ENCODE results near the gene SPATA6L. TPM values are rescaled to one million over a fixed set of nuclear protein-coding genes. Genes with fewer than 3 reads are reported as not detected.

The SPATA6L gene
- total and polyA plus RNA-seq, 10 of the 15 experiments (the other 5 are each of a cell fraction or from before 2014, with no cell fraction given), result 0.37 to 1.6 (median 0.91) TPM

GRCh38 chr9:4549751-4550295 lies 116.5 kb downstream of the SPATA6L start:
- WGBS (ENCODE audit: insufficient coverage, insufficient replicate concordance, low lambda C conversion rate, missing lambda C conversion rate), result 83% methylated on average over 4 of the region's 4 CpGs
- Histone ChIP-seq H3K9ac (ENCODE audit: control insufficient read depth, insufficient read depth, low read length) (no peak overlapping the region), H3K27me3 (replicated peaks in 1 of 2; ENCODE audit: control insufficient read depth in 2 of 2, insufficient read depth in 2 of 2, low read length in 1 of 2) (no peaks in the 10 kb centered on the region), H3K79me2 (ENCODE audit: control insufficient read depth, insufficient read depth, low read length) (no peaks in the 10 kb centered on the region), H3K36me3 (ENCODE audit: control insufficient read depth in 2 of 2, insufficient read depth in 2 of 2, low read length in 1 of 2) (no peaks in the 10 kb centered on the region), H3K4me1 (ENCODE audit: control insufficient read depth, insufficient read depth, low read length) (no peaks in the 10 kb centered on the region), H3K4me2 (ENCODE audit: control insufficient read depth, insufficient read depth) (no peak overlapping the region), H2AFZ (ENCODE audit: control insufficient read depth, low read depth, low read length) (no peak overlapping the region), H3K27ac (ENCODE audit: control insufficient read depth, insufficient read depth) (no peak overlapping the region), H3K9me3 (replicated peaks; ENCODE audit: control insufficient read depth, insufficient read depth, low read length) (no peaks in the 10 kb centered on the region), H3K4me3 (no peak overlapping the region), H4K20me1 (ENCODE audit: control insufficient read depth, insufficient read depth) (no peaks in the 10 kb centered on the region)
- in situ Hi-C loops (cut with MboI), result loop anchor here (10.0 kb wide), 1 partner anchor 165 kb away; no protein-coding TSS in a partner anchor
- ChIA-PET RAD21 (ENCODE audit: unreplicated experiment) (interaction anchor here (1.0 to 4.5 kb wide), 7 partner anchors 85 to 235 kb away, joined by 3 to 28 read pairs (median 7); no protein-coding TSS in a partner anchor), SMC1A (ENCODE audit: uncharacterized antibody, unreplicated experiment) (interaction anchor here (0.7 to 6.2 kb wide), 21 partner anchors 9 to 235 kb away, joined by 3 to 63 read pairs (median 4); no protein-coding TSS in a partner anchor), CTCF (interaction anchor here (0.6 to 5.9 kb wide), 24 partner anchors 8 to 580 kb away, joined by 3 to 111 read pairs (median 5); partner anchors contain the start of gene SLC1A1), POLR2A (interaction anchor here (0.6 kb wide), 1 partner anchor 231 kb away, joined by 3 read pairs; no protein-coding TSS in a partner anchor)
- intact Hi-C loops (cut with micrococcal nuclease; ENCODE audit: unreplicated experiment), result loop anchor here (5.0 kb wide), 1 partner anchor 58 kb away; the partner anchor contains the start of gene SLC1A1
- FAIRE-seq (no peak), DNase-seq (ENCODE audit: low read depth, low spot score) (no peak), ATAC-seq (no peak; the same call in 2 of the 3 replicates)
- no TSS peak for BruUV-seq (replicated peaks)
- no peak for TF ChIP-seq EGR1 (IDR thresholded peaks at IDR 0.05; ENCODE audit: borderline replicate concordance in 1 of 2, low read depth in 2 of 2, low read length in 2 of 2)

GRCh38 chr9:4548811-4549725 lies 117.2 kb downstream of the SPATA6L start:
- H3K79me2 ChIP-seq (ENCODE audit: control insufficient read depth, insufficient read depth, low read length), result no peaks in the 10 kb centered on the region
- H3K9me3 ChIP-seq (replicated peaks; ENCODE audit: control insufficient read depth, insufficient read depth, low read length), result no peaks in the 10 kb centered on the region
- no peaks in the 10 kb centered on the region for H3K27me3 ChIP-seq (replicated peaks in 1 of 2; ENCODE audit: control insufficient read depth in 2 of 2, insufficient read depth in 2 of 2, low read length in 1 of 2)
- ATAC-seq (peak; percentile 97), FAIRE-seq (no peak), DNase-seq (ENCODE audit: low read depth, low spot score) (no peak)
- ChIA-PET POLR2A (interaction anchor here (0.6 kb wide), 1 partner anchor 232 kb away, joined by 3 read pairs; no protein-coding TSS in a partner anchor), CTCF (interaction anchor here (0.5 to 5.9 kb wide), 38 partner anchors 8 to 580 kb away, joined by 3 to 111 read pairs (median 4); partner anchors contain the start of gene SLC1A1), SMC1A (ENCODE audit: uncharacterized antibody, unreplicated experiment) (interaction anchor here (0.6 to 6.2 kb wide), 22 partner anchors 10 to 235 kb away, joined by 3 to 63 read pairs (median 4); no protein-coding TSS in a partner anchor), RAD21 (ENCODE audit: unreplicated experiment) (interaction anchor here (0.6 to 4.5 kb wide), 12 partner anchors 12 to 235 kb away, joined by 3 to 28 read pairs (median 4); no protein-coding TSS in a partner anchor)
- no peaks in the 10 kb centered on the region for H4K20me1 ChIP-seq (ENCODE audit: control insufficient read depth, insufficient read depth)
- no peak overlapping the region for H3K4me3 ChIP-seq
- no peak overlapping the region for H3K27ac ChIP-seq (ENCODE audit: control insufficient read depth, insufficient read depth)
- in situ Hi-C loops (cut with MboI), result loop anchor here (10.0 kb wide), 1 partner anchor 164 kb away; no protein-coding TSS in a partner anchor
- H3K4me1 ChIP-seq (ENCODE audit: control insufficient read depth, insufficient read depth, low read length), result no peaks in the 10 kb centered on the region
- BruUV-seq (replicated peaks), result no TSS peak
- intact Hi-C loops (cut with micrococcal nuclease; ENCODE audit: unreplicated experiment), result loop anchor here (1.0 to 5.0 kb wide), 2 partner anchors 57 to 166 kb away; partner anchors contain the start of gene SLC1A1
- WGBS (ENCODE audit: insufficient coverage, insufficient replicate concordance, low lambda C conversion rate, missing lambda C conversion rate), result 51% methylated on average over 11 of the region's 11 CpGs
- no peaks in the 10 kb centered on the region for H3K36me3 ChIP-seq (ENCODE audit: control insufficient read depth in 2 of 2, insufficient read depth in 2 of 2, low read length in 1 of 2)
- H3K9ac ChIP-seq (ENCODE audit: control insufficient read depth, insufficient read depth, low read length), result no peak overlapping the region
- no peak overlapping the region for H3K4me2 ChIP-seq (ENCODE audit: control insufficient read depth, insufficient read depth)
- no peak overlapping the region for H2AFZ ChIP-seq (ENCODE audit: control insufficient read depth, low read depth, low read length)
- TF ChIP-seq SREBF1 (IDR thresholded peaks at IDR 0.05; ENCODE audit: low read length) (no peak), PBX3 (IDR thresholded peaks at IDR 0.05; ENCODE audit: insufficient replicate concordance, low read depth, low read length) (no peak), USF1 (IDR thresholded peaks at IDR 0.05; ENCODE audit: borderline replicate concordance, extremely low read length, insufficient read depth, low read depth, low read length) (no peak), YY1 (IDR thresholded peaks at IDR 0.05; ENCODE audit: low read depth, low read length) (0 out of 2 replicates have a peak, but pooled peaks have one; percentile 62), SMAD1 (IDR thresholded peaks at IDR 0.05; ENCODE audit: low read depth, partially characterized antibody) (no peak), MTA3 (IDR thresholded peaks at IDR 0.05; ENCODE audit: borderline replicate concordance, low read length) (no peak), SMC3 (IDR thresholded peaks at IDR 0.05; ENCODE audit: borderline replicate concordance, low read length) (peak; percentile 88), EGR1 (IDR thresholded peaks at IDR 0.05; ENCODE audit: borderline replicate concordance in 1 of 2, low read depth in 2 of 2, low read length in 2 of 2) (peak in 1 of 2 experiments; percentile 80; a peak in 2 of 3 replicates), IKZF2 (IDR thresholded peaks at IDR 0.05) (no peak), HDAC6 (IDR thresholded peaks at IDR 0.05; ENCODE audit: unreplicated experiment) (no peak), CBFB (IDR thresholded peaks at IDR 0.05; ENCODE audit: low read depth) (no peak)

All from GM12878 (cell line).